Mesothelial cell of epicardium (in vitro differentiated cells): Measurements from ENCODE around the gene MATR3. TPM values are rescaled to one million over a fixed set of nuclear protein-coding genes. Genes with fewer than 3 reads are reported as not detected.

Experiments used
- DNase-seq, 2 experiments: peaks; one replicate each; pipeline ENCODE4 v3.0.0; 2021; ENCODE audit warnings: low spot score in 2 of 2; ENCODE audit not compliant: unreplicated experiment in 2 of 2
- H3K27ac Mint-ChIP-seq: 2 replicates; pipeline ENCODE4 v1.8.0; 2021; ENCODE audit warnings: mixed read lengths
- H3K27me3 Mint-ChIP-seq: 2 replicates; pipeline ENCODE4 v1.8.0; 2021; ENCODE audit warnings: low read depth, mixed read lengths
- H3K36me3 Mint-ChIP-seq: 2 replicates; pipeline ENCODE4 v1.8.0; 2021; ENCODE audit warnings: mixed read lengths
- H3K4me1 Mint-ChIP-seq: 2 replicates; pipeline ENCODE4 v1.8.0; 2021; ENCODE audit warnings: mixed read lengths
- H3K4me3 Mint-ChIP-seq: 2 replicates; pipeline ENCODE4 v1.8.0; 2021; ENCODE audit warnings: mild to moderate bottlenecking, moderate library complexity, mixed read lengths
- H3K9me3 Mint-ChIP-seq: 2 replicates; pipeline ENCODE4 v1.8.0; 2021; ENCODE audit warnings: mixed read lengths
- CTCF ChIP-seq: fragments of 200-600 bp; sonication (generic); IDR thresholded peaks from one replicate; pipeline ENCODE4 v1.5.0; 2021; ENCODE audit warnings: antibody characterized with exemption; ENCODE audit not compliant: unreplicated experiment
- total RNA-seq: library from RNA; stranded (reverse); gene quantifications from 3 replicates; pipeline ENCODE4 v1.2.1, GENCODE V29; 2021

Gene MATR3
- total RNA-seq, 1 donor from 2014 or later, result 318 TPM

- DNase-seq, result no peak
- H3K36me3 Mint-ChIP-seq, result peaks cover 2% of the 10 kb centered on the region
- no peak for TF ChIP-seq CTCF
- H3K27me3 Mint-ChIP-seq, result no peaks in the 10 kb centered on the region
- peaks cover 49% of the 10 kb centered on the region for H3K4me1 Mint-ChIP-seq
- H3K9me3 Mint-ChIP-seq, result no peaks in the 10 kb centered on the region
- H3K27ac Mint-ChIP-seq, result no peak overlapping the region
- no peak overlapping the region for H3K4me3 Mint-ChIP-seq
These were observed 18.5 kb downstream of the MATR3 start for GRCh38 chr5:139312075-139312474.

GRCh38 chr5:139314276-139314675 is 20.7 kb downstream of the MATR3 start:
- DNase-seq, result no peak
- H3K36me3 Mint-ChIP-seq, result peaks cover 7% of the 10 kb centered on the region
- peak overlapping the region; percentile 59 for H3K27ac Mint-ChIP-seq

GRCh38 chr5:139315056-139315615 is 21.6 kb downstream of the MATR3 start:
- no peak overlapping the region for H3K4me3 Mint-ChIP-seq
- H3K36me3 Mint-ChIP-seq, result peaks cover 7% of the 10 kb centered on the region
- peaks cover 26% of the 10 kb centered on the region for H3K4me1 Mint-ChIP-seq
- TF ChIP-seq CTCF, result no peak
- DNase-seq, result no peak
- no peaks in the 10 kb centered on the region for H3K9me3 Mint-ChIP-seq
- no peaks in the 10 kb centered on the region for H3K27me3 Mint-ChIP-seq
- H3K27ac Mint-ChIP-seq, result peak overlapping the region; percentile 2

More at GRCh38 chr5:139314276-139314675, 20.7 kb downstream of the MATR3 start:
- H3K27me3 Mint-ChIP-seq, result no peaks in the 10 kb centered on the region
- H3K4me1 Mint-ChIP-seq, result peaks cover 31% of the 10 kb centered on the region
- no peak for TF ChIP-seq CTCF
- no peak overlapping the region for H3K4me3 Mint-ChIP-seq
- no peaks in the 10 kb centered on the region for H3K9me3 Mint-ChIP-seq

- Mint-ChIP-seq H3K27me3 (no peaks in the 10 kb centered on the region), H3K9me3 (no peaks in the 10 kb centered on the region), H3K27ac (peak overlapping the region; percentile 21), H3K4me3 (no peak overlapping the region), H3K4me1 (no peaks in the 10 kb centered on the region), H3K36me3 (peaks cover 4% of the 10 kb centered on the region)
- no peak for TF ChIP-seq CTCF
- no peak for DNase-seq
These were observed 42.3 kb downstream of the MATR3 start for GRCh38 chr5:139335811-139336210.

GRCh38 chr5:139340051-139340450 is 46.5 kb downstream of the MATR3 start:
- H3K27me3 Mint-ChIP-seq, result no peaks in the 10 kb centered on the region
- peaks cover 30% of the 10 kb centered on the region for H3K4me1 Mint-ChIP-seq
- H3K27ac Mint-ChIP-seq, result no peak overlapping the region
- no peak for DNase-seq
- TF ChIP-seq CTCF, result no peak
- H3K36me3 Mint-ChIP-seq, result peaks cover 9% of the 10 kb centered on the region
- no peak overlapping the region for H3K4me3 Mint-ChIP-seq
- no peaks in the 10 kb centered on the region for H3K9me3 Mint-ChIP-seq

- no peak for TF ChIP-seq CTCF
- peak overlapping the region; percentile 99 for H3K27ac Mint-ChIP-seq
- H3K4me1 Mint-ChIP-seq, result peaks cover 30% of the 10 kb centered on the region
- no peaks in the 10 kb centered on the region for H3K27me3 Mint-ChIP-seq
- H3K4me3 Mint-ChIP-seq, result peak overlapping the region; percentile 96
- no peaks in the 10 kb centered on the region for H3K9me3 Mint-ChIP-seq
- H3K36me3 Mint-ChIP-seq, result peaks cover 13% of the 10 kb centered on the region
- no peak for DNase-seq
These were observed 47.7 kb downstream of the MATR3 start for GRCh38 chr5:139341187-139341688.
